DND-41 (cell line): ENCODE measurements around the gene CTF1.

Experiments used
- CTCF ChIP-seq: IDR thresholded peaks from 2 replicates; pipeline ENCODE4 v1.5.1; 2012; ENCODE audit warnings: borderline replicate concordance, low read length, moderate library complexity, mild to moderate bottlenecking; ENCODE audit not compliant: poor library complexity, severe bottlenecking; ENCODE audit errors: extremely low read depth
- EZH2 ChIP-seq: IDR thresholded peaks from 3 replicates; pipeline ENCODE4 v1.6.1; 2012; ENCODE audit warnings: borderline replicate concordance, low read depth, mild to moderate bottlenecking, moderate library complexity, low read length, inconsistent platforms; ENCODE audit not compliant: severe bottlenecking

GRCh38 chr16:30929167-30929566, 32.8 kb downstream of the CTF1 start:
- no peak for TF ChIP-seq CTCF
- TF ChIP-seq EZH2 = no peak
